ENCODE measurements around the gene SERPINA3. TPM values are rescaled to one million over a fixed set of nuclear protein-coding genes. Genes with fewer than 3 reads are reported as not detected.

The SERPINA3 gene
- total and polyA plus RNA-seq, 8 donors: 1,011 to 4,136 (median 2,518) TPM

DNA sequence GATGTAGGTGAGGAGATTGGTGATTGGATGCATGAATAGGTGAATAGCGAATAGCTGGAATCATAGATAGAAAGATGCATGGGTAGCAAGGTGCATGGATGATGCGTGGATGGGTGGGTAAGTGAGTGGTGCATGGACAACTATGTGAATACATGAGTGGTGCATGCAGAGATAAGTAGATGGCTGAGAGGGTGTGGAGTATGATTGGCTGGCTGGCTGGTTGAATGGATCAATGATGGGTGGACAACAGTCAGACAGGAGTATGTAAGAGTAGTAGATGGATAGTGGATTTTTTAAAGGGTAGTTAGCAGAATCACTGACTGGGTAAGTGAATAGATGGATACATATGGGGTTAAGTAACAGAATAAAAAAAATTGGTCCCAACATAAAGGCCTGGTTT is 33.9 kb downstream of the SERPINA3 start:
- H3K4me1 ChIP-seq: no peaks in the 10 kb centered on the region
- no peaks in the 10 kb centered on the region for H3K9me3 ChIP-seq
- no peak overlapping the region for H3K4me3 ChIP-seq
- H3K27ac ChIP-seq: no peak overlapping the region
- no peaks in the 10 kb centered on the region for H3K36me3 ChIP-seq
- no peak for FAIRE-seq
- TF ChIP-seq CTCF (IDR thresholded peaks at IDR 0.05): no peak
- DNase-seq: no peak
- intact Hi-C loops (cut with DNase I): no loop called here
- no peak for ATAC-seq
- H3K27me3 ChIP-seq: no peaks in the 10 kb centered on the region
- WGBS, 2 donors: 88 to 98% methylated on average over 2 of the region's 2 CpGs

- DNase-seq: no peak
- no peak for TF ChIP-seq CTCF (IDR thresholded peaks at IDR 0.05)
- Histone ChIP-seq H3K9me3 (no peaks in the 10 kb centered on the region), H3K4me3 (no peak overlapping the region), H3K27me3 (no peaks in the 10 kb centered on the region), H3K27ac (no peak overlapping the region), H3K36me3 (no peaks in the 10 kb centered on the region), H3K4me1 (no peaks in the 10 kb centered on the region)
- 55 to 73% methylated on average over 5 of the region's 5 CpGs for WGBS, 2 donors
- peak in 2 of 4 donors; percentile 32 to 33 for ATAC-seq
- FAIRE-seq: no peak
- intact Hi-C loops (cut with DNase I): no loop called here
Observed at GRCh38 chr14:94646481-94646880, 34.3 kb downstream of the SERPINA3 start.

GRCh38 chr14:94648801-94649200 is 36.6 kb downstream of the SERPINA3 start:
- ATAC-seq (no peak), DNase-seq (no peak), FAIRE-seq (no peak)
- H3K36me3 ChIP-seq: no peaks in the 10 kb centered on the region
- H3K4me3 ChIP-seq: no peak overlapping the region
- no peak for TF ChIP-seq CTCF (IDR thresholded peaks at IDR 0.05)
- no peaks in the 10 kb centered on the region for H3K4me1 ChIP-seq
- WGBS, 2 donors: 79 to 81% methylated on average over 4 of the region's 4 CpGs
- H3K27me3 ChIP-seq: no peaks in the 10 kb centered on the region
- no peaks in the 10 kb centered on the region for H3K9me3 ChIP-seq
- H3K27ac ChIP-seq: no peak overlapping the region
- intact Hi-C loops (cut with DNase I): no loop called here

DNA sequence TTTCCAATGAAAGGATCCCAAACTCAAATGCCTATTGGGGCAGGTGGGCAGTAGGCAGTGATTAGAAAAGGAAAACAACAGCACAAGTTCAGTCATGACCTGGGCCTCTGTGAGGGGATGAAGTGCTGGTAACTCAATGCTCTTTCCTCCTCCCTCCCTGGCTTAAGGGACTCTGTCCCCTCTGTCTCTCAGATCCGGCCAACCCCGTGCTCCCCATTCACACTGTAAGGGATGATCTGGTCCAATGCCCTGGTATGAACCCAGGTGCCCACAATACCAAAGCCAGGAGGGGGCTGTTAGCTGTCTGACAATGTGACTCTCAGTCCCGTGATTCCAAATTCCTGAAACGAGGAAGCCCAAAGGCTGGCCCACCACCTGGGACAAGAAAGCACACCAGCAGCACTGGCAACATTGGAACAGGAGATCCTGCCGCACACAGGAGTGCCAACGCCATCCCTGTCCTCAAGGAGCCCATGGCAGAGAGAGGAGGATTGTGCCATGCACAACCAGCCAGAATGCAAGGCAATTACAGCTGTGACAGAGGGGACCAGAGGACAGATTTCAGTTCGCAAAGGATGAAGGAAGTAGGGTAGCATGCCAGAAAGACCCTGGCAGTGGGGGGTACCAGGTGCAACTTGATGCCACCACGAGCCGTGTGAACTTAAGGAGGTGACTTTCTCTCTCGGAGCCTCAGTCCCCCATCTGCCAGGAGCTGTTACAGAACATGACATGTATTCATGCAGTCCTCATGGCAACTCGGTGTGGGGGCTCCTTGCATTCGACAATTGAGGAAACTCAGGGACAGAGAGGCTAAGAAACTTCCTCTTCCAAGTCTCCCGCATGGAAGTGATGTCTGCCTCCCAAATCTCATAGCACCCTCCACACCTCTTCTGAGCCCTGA is 37.6 kb downstream of the SERPINA3 start:
- ATAC-seq: no peak
- Histone ChIP-seq H3K27me3 (no peaks in the 10 kb centered on the region), H3K27ac (no peak overlapping the region), H3K36me3 (no peaks in the 10 kb centered on the region), H3K9me3 (no peaks in the 10 kb centered on the region), H3K4me3 (no peak overlapping the region), H3K4me1 (peaks cover 0 to 4% (median 0%) of the 10 kb centered on the region in 3 donors)
- intact Hi-C loops (cut with DNase I): no loop called here
- WGBS, 2 donors: 88 to 89% methylated on average over 13 of the region's 13 CpGs
- DNase-seq: no peak
- no peak for TF ChIP-seq CTCF (IDR thresholded peaks at IDR 0.05)
- no peak for FAIRE-seq

DNA sequence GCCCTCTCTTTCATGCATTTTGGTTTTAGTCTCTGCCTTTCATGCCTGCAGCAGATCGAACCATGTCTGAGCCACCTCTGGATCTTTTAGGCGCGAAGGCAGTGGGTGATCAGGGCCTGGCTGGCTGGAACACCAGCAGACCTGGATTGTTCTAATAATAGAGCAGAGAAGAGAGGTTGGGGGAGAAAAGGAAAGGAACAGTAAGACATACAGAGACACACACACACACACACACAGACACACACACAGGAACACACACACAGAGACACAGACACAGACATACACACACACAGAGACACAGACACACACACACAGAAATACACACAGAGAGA is 38.2 kb downstream of the SERPINA3 start:
- H3K4me3 ChIP-seq: no peak overlapping the region
- DNase-seq (no peak), ATAC-seq (no peak), FAIRE-seq (no peak)
- intact Hi-C loops (cut with DNase I): no loop called here
- TF ChIP-seq CTCF (IDR thresholded peaks at IDR 0.05): no peak
- no peaks in the 10 kb centered on the region for H3K27me3 ChIP-seq
- H3K4me1 ChIP-seq: peaks cover 0 to 6% (median 0%) of the 10 kb centered on the region in 3 donors
- H3K9me3 ChIP-seq: no peaks in the 10 kb centered on the region
- WGBS, 2 donors: 87 to 88% methylated on average over 3 of the region's 3 CpGs
- no peak overlapping the region for H3K27ac ChIP-seq
- H3K36me3 ChIP-seq: no peaks in the 10 kb centered on the region

Measured in pancreas (tissue), 10 donors.